A673 (cell line): ENCODE measurements around the gene DDX51.

Experiments used
- EZH2 ChIP-seq: fragments of 200-600 bp; sonication (generic); IDR thresholded peaks from 2 replicates; pipeline ENCODE4 v1.6.1; 2017; ENCODE audit warnings: borderline replicate concordance, low read depth, mild to moderate bottlenecking, mixed read lengths, antibody characterized with exemption, low read length; ENCODE audit not compliant: poor library complexity, severe bottlenecking
- TF ChIP-seq, protein P1 (sequence below): fragments of 300-800, 200-600 bp; sonication (generic); conservative IDR thresholded peaks from 2 replicates; pipeline ENCODE4 v1.5.1; 2017; ENCODE audit warnings: low read depth, mild to moderate bottlenecking, antibody characterized with exemption, low read length, moderate library complexity, mixed read lengths

DNA sequence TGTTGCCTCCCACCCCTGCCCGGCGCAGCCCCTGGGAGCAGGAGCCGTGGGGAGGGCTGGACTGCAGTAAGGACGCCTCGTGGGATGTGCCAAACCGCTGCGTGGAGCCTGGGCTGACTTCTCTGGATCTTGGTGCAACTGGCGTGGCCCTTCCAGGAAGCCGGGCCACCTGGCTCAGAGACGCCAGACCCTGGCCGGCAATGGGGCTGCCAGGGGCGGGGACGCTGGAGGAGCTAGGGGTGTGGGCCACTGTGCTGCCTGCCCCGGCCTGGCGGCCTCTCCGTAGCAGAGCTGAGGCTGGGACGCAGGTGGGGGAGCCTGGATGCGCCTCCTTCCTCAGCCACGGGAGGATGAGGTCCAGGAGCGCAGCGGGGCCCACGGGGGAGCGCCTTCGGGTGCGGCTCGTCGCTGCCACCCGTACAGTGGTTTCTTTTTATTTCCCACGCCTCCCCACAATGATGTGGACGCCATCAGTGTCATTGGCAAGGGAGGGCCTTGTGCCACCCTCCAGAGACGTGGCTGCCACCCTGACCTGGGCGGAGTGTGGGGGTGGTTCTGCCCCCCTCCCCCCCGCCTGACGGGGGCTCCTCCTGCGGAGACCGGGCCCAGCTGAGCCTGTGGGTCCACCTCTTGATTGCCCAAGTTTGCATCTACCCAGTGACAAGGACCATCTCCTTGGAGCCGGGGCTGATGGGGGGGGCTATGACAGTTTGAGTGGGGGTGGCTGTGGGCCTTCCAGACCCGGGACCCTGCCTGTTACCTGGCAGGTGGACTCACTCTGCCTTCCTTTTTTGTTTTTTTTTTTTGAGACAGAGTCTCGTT lies 11.3 kb downstream of the DDX51 start:
- TF ChIP-seq, protein P1, sequence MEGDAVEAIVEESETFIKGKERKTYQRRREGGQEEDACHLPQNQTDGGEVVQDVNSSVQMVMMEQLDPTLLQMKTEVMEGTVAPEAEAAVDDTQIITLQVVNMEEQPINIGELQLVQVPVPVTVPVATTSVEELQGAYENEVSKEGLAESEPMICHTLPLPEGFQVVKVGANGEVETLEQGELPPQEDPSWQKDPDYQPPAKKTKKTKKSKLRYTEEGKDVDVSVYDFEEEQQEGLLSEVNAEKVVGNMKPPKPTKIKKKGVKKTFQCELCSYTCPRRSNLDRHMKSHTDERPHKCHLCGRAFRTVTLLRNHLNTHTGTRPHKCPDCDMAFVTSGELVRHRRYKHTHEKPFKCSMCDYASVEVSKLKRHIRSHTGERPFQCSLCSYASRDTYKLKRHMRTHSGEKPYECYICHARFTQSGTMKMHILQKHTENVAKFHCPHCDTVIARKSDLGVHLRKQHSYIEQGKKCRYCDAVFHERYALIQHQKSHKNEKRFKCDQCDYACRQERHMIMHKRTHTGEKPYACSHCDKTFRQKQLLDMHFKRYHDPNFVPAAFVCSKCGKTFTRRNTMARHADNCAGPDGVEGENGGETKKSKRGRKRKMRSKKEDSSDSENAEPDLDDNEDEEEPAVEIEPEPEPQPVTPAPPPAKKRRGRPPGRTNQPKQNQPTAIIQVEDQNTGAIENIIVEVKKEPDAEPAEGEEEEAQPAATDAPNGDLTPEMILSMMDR, result no peak
- TF ChIP-seq EZH2, result no peak
